Astrocyte (in vitro differentiated cells and primary cell): ENCODE results near the gene ENTREP1. TPM values are rescaled to one million over a fixed set of nuclear protein-coding genes. Genes with fewer than 3 reads are reported as not detected.

Source experiments
- DNase-seq: peaks from one replicate; pipeline ENCODE4 v3.0.0-alpha.2; 2010; ENCODE audit warnings: low read depth
- FAIRE-seq: peaks from 2 replicates; lab custom pipeline; 2011; peaks lifted over from hg19 to GRCh38; lab: Jason Lieb, UNC
- H2AFZ ChIP-seq: 2 replicates; pipeline ENCODE4 v1.6.0; 2012; ENCODE audit warnings: low read depth, low read length, inconsistent platforms
- H3K27ac ChIP-seq: 2 replicates; pipeline ENCODE4 v1.5.1; 2011; ENCODE audit warnings: low read depth, low read length, inconsistent platforms
- H3K27me3 ChIP-seq: 2 replicates; pipeline ENCODE4 v1.6.0; 2011; ENCODE audit warnings: low read length, inconsistent platforms; ENCODE audit not compliant: insufficient read depth
- H3K36me3 ChIP-seq: 2 replicates; pipeline ENCODE4 v1.5.1; 2011; ENCODE audit warnings: low read length, inconsistent platforms; ENCODE audit not compliant: insufficient read depth
- H3K4me1 ChIP-seq: 2 replicates; pipeline ENCODE4 v1.5.1; 2011; ENCODE audit warnings: low read length, inconsistent platforms; ENCODE audit not compliant: insufficient read depth
- H3K4me2 ChIP-seq: 2 replicates; pipeline ENCODE4 v1.6.0; 2012; ENCODE audit warnings: low read length, inconsistent platforms
- H3K4me3 ChIP-seq: 2 replicates; pipeline ENCODE4 v1.5.1; 2011; ENCODE audit warnings: low read depth, mild to moderate bottlenecking, low read length, inconsistent platforms; ENCODE audit not compliant: insufficient read depth
- H3K79me2 ChIP-seq: 2 replicates; pipeline ENCODE4 v1.6.0; 2012; ENCODE audit warnings: mild to moderate bottlenecking, low read length, inconsistent platforms; ENCODE audit not compliant: insufficient read depth
- H3K9ac ChIP-seq: 2 replicates; pipeline ENCODE4 v1.6.0; 2012; ENCODE audit warnings: mild to moderate bottlenecking, low read length, inconsistent platforms
- H3K9me3 ChIP-seq: 2 replicates; pipeline ENCODE4 v1.5.1; 2012; ENCODE audit warnings: low read depth, mild to moderate bottlenecking, low read length, inconsistent platforms; ENCODE audit not compliant: insufficient read depth
- H4K20me1 ChIP-seq: 2 replicates; pipeline ENCODE4 v1.6.0; 2012; ENCODE audit warnings: low read length, inconsistent platforms; ENCODE audit not compliant: insufficient read depth
- H3K27ac Mint-ChIP-seq: one replicate; pipeline ENCODE4 v1.8.0; 2021; ENCODE audit warnings: mild to moderate bottlenecking, mixed read lengths; ENCODE audit not compliant: unreplicated experiment
- H3K27me3 Mint-ChIP-seq: one replicate; pipeline ENCODE4 v1.8.0; 2021; ENCODE audit warnings: low read depth, mixed read lengths; ENCODE audit not compliant: unreplicated experiment
- H3K36me3 Mint-ChIP-seq: one replicate; pipeline ENCODE4 v1.8.0; 2021; ENCODE audit warnings: low read depth, mixed read lengths; ENCODE audit not compliant: unreplicated experiment
- H3K4me1 Mint-ChIP-seq: one replicate; pipeline ENCODE4 v1.8.0; 2021; ENCODE audit warnings: low read depth, mixed read lengths; ENCODE audit not compliant: unreplicated experiment
- H3K4me3 Mint-ChIP-seq: one replicate; pipeline ENCODE4 v1.8.0; 2021; ENCODE audit warnings: mild to moderate bottlenecking, moderate library complexity, mixed read lengths; ENCODE audit not compliant: unreplicated experiment
- H3K9me3 Mint-ChIP-seq: one replicate; pipeline ENCODE4 v1.8.0; 2021; ENCODE audit warnings: mild to moderate bottlenecking, mixed read lengths; ENCODE audit not compliant: unreplicated experiment
- EZH2 ChIP-seq: IDR thresholded peaks from 2 replicates; pipeline ENCODE4 v1.6.1; 2012; ENCODE audit warnings: mild to moderate bottlenecking, low read length, inconsistent platforms; ENCODE audit not compliant: insufficient read depth
- total RNA-seq: library from RNA; stranded (reverse); gene quantifications from 2 replicates; pipeline ENCODE4 v1.2.1, GENCODE V29; 2021
- TF ChIP-seq, protein P1 (sequence below): IDR thresholded peaks from 2 replicates; pipeline ENCODE4 v1.5.1; 2011; ENCODE audit warnings: low read depth, mild to moderate bottlenecking, inconsistent platforms, low read length, moderate library complexity; ENCODE audit not compliant: insufficient read depth

The ENTREP1 gene
- total RNA-seq, 1 donor from 2014 or later = 3.4 TPM

DNA sequence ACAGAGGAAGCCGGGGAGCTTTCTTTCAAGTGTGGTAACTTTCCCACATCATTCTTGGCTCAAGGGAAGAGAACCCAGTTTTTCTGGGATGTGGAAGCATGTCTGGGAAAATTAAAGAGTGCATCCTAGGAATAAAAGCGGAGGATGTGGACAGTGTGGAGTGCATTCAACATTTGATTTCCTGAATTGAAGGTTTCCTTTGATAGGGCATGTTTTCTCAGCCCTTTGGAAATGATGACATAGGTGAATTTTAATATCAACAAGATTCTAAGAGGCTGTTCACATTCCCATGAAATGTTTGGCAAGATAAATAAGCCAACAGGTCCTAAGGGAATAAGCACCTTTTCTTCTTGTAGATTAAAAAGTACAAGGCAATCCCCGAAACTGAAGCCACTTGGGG lies 63.6 kb downstream of the ENTREP1 start:
- Histone ChIP-seq H2AFZ (no peak overlapping the region), H3K4me1 (no peaks in the 10 kb centered on the region), H3K36me3 (no peaks in the 10 kb centered on the region), H3K27me3 (no peaks in the 10 kb centered on the region), H3K4me3 (no peak overlapping the region), H3K4me2 (no peak overlapping the region), H3K27ac (no peak overlapping the region), H3K9ac (no peak overlapping the region), H3K9me3 (no peaks in the 10 kb centered on the region), H3K79me2 (no peaks in the 10 kb centered on the region), H4K20me1 (no peaks in the 10 kb centered on the region)
- H3K9me3 Mint-ChIP-seq = peaks cover 2% of the 10 kb centered on the region
- H3K4me3 Mint-ChIP-seq = no peak overlapping the region
- DNase-seq = no peak
- peaks cover 10% of the 10 kb centered on the region for H3K36me3 Mint-ChIP-seq
- no peak for TF ChIP-seq EZH2
- TF ChIP-seq, protein P1, sequence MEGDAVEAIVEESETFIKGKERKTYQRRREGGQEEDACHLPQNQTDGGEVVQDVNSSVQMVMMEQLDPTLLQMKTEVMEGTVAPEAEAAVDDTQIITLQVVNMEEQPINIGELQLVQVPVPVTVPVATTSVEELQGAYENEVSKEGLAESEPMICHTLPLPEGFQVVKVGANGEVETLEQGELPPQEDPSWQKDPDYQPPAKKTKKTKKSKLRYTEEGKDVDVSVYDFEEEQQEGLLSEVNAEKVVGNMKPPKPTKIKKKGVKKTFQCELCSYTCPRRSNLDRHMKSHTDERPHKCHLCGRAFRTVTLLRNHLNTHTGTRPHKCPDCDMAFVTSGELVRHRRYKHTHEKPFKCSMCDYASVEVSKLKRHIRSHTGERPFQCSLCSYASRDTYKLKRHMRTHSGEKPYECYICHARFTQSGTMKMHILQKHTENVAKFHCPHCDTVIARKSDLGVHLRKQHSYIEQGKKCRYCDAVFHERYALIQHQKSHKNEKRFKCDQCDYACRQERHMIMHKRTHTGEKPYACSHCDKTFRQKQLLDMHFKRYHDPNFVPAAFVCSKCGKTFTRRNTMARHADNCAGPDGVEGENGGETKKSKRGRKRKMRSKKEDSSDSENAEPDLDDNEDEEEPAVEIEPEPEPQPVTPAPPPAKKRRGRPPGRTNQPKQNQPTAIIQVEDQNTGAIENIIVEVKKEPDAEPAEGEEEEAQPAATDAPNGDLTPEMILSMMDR = no peak
- peak; percentile 79 for FAIRE-seq
- H3K4me1 Mint-ChIP-seq = peaks cover 3% of the 10 kb centered on the region
- H3K27ac Mint-ChIP-seq = no peak overlapping the region
- H3K27me3 Mint-ChIP-seq = no peaks in the 10 kb centered on the region

DNA sequence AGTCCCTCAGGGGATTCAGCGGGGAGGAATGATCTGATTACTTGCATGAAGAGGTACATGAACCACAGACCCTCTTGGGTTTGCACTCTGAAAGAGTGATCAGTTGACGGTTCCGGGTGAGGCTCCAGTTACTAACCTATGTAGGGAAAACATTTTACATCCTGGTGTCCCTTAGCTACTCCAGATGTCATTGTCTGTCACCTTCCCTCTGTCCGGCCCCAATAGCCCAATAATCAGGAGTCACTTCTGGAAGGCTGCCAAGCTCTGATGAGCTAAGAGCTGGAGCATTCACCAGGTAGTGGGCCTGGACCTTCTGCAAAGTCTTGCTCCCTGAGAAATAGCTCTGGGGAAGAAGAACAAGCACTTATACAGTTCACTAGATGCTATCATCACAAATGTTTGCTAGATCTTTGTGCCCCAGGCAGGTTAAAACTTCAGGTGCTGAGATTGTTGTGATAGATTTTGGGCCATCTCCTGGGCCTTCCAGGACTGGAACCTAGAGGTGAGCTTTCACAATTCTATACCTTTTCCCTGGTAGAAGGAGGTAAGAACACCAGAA lies 64.5 kb downstream of the ENTREP1 start:
- Histone ChIP-seq H3K9me3 (no peaks in the 10 kb centered on the region), H3K79me2 (no peaks in the 10 kb centered on the region), H3K4me1 (no peaks in the 10 kb centered on the region), H3K27ac (no peak overlapping the region), H4K20me1 (no peaks in the 10 kb centered on the region), H2AFZ (no peak overlapping the region), H3K4me3 (no peak overlapping the region), H3K27me3 (no peaks in the 10 kb centered on the region), H3K36me3 (no peaks in the 10 kb centered on the region), H3K4me2 (no peak overlapping the region), H3K9ac (no peak overlapping the region)
- no peak for DNase-seq
- no peak overlapping the region for H3K4me3 Mint-ChIP-seq
- H3K36me3 Mint-ChIP-seq = peaks cover 10% of the 10 kb centered on the region
- H3K27me3 Mint-ChIP-seq = no peaks in the 10 kb centered on the region
- H3K4me1 Mint-ChIP-seq = peaks cover 3% of the 10 kb centered on the region
- no peak for TF ChIP-seq EZH2
- TF ChIP-seq, protein P1 = no peak
- no peak overlapping the region for H3K27ac Mint-ChIP-seq
- H3K9me3 Mint-ChIP-seq = peaks cover 2% of the 10 kb centered on the region
- no peak for FAIRE-seq

DNA sequence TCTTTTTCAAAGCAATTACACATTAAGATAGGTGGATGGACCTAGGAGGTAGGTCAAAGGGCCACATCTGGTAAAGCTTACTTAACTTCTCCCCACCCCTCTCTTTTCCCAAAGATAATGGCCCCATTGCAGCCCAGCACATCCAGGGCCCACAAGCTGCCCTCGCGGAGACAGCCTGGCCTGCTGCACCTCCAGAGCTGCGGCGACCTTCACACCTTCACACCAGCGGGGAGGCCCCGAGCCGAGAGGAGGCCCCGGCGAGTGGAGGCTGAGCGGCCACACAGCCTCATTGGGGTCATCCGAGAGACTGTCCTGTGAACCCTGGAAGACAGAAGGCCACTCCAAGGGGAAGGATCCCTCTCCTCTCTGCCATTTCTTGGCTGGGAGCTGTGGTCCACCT lies 66.5 kb downstream of the ENTREP1 start:
- Mint-ChIP-seq H3K9me3 (peaks cover 2% of the 10 kb centered on the region), H3K4me3 (no peak overlapping the region)
- no peak for FAIRE-seq

More for the DNA sequence above, 66.5 kb downstream of the ENTREP1 start:
- TF ChIP-seq, protein P1 = no peak
- no peak for TF ChIP-seq EZH2
- no peaks in the 10 kb centered on the region for H3K27me3 ChIP-seq
- Mint-ChIP-seq H3K27ac (no peak overlapping the region), H3K27me3 (no peaks in the 10 kb centered on the region), H3K36me3 (peaks cover 10% of the 10 kb centered on the region), H3K4me1 (peaks cover 3% of the 10 kb centered on the region)
- no peak for DNase-seq
- no peak overlapping the region for H3K9ac ChIP-seq
- H3K36me3 ChIP-seq = no peaks in the 10 kb centered on the region
- H3K4me2 ChIP-seq = no peak overlapping the region
- H3K4me1 ChIP-seq = no peaks in the 10 kb centered on the region
- H4K20me1 ChIP-seq = no peaks in the 10 kb centered on the region
- no peak overlapping the region for H2AFZ ChIP-seq
- H3K27ac ChIP-seq = no peak overlapping the region
- no peak overlapping the region for H3K4me3 ChIP-seq
- H3K79me2 ChIP-seq = no peaks in the 10 kb centered on the region
- H3K9me3 ChIP-seq = no peaks in the 10 kb centered on the region
